HFFc6 (cell line): ENCODE results near the gene MYRIP. TPM values are rescaled to one million over a fixed set of nuclear protein-coding genes. Genes with fewer than 3 reads are reported as not detected.
"Not testable (repeated sequence)": the region's sequence is repeated elsewhere in the genome, so short reads cannot be mapped to it uniquely, and the experiment has no call there.

ENCODE experiments used
- DNase-seq: peaks from one replicate; pipeline ENCODE4 v3.0.0-alpha.2; 2018
- H3K27ac Mint-ChIP-seq: 2 replicates; pipeline ENCODE4 v1.8.0; 2020; ENCODE audit warnings: mild to moderate bottlenecking, mixed read lengths
- H3K27me3 Mint-ChIP-seq: 2 replicates; pipeline ENCODE4 v1.8.0; 2021; ENCODE audit warnings: mild to moderate bottlenecking, moderate library complexity, mixed read lengths; ENCODE audit not compliant: insufficient read depth
- H3K36me3 Mint-ChIP-seq: 2 replicates; pipeline ENCODE4 v1.8.0; 2021; ENCODE audit warnings: low read depth, mixed read lengths
- H3K4me1 Mint-ChIP-seq: 2 replicates; pipeline ENCODE4 v1.8.0; 2020; ENCODE audit warnings: low read depth, mixed read lengths
- H3K4me3 Mint-ChIP-seq: 2 replicates; pipeline ENCODE4 v1.8.0; 2020; ENCODE audit warnings: mild to moderate bottlenecking, moderate library complexity, mixed read lengths
- H3K9me3 Mint-ChIP-seq: 2 replicates; pipeline ENCODE4 v1.8.0; 2020; ENCODE audit warnings: mild to moderate bottlenecking, mixed read lengths
- CTCF ChIP-seq: fragments of 200-600 bp; sonication (generic); IDR thresholded peaks from 2 replicates; pipeline ENCODE4 v1.5.0; 2021; ENCODE audit warnings: antibody characterized with exemption, mild to moderate bottlenecking
- total RNA-seq, 6 experiments: library from RNA; stranded (reverse); fragmentation: NEBNext Ultra II Directional; extraction: Animal tissue kit (Norgen Biotek cat#: 25700); gene quantifications; 2 replicates in 1 of 6; 3 replicates in 5 of 6; pipeline ENCODE4 v1.2.3, GENCODE V29; 2021

MYRIP gene
- total RNA-seq, 6 experiments from 2014 or later: 0.07 to 0.28 (median 0.13) TPM; not detected in 1

GRCh38 chr3:39794880-39795279, 14.5 kb upstream of the MYRIP start:
- TF ChIP-seq CTCF: no peak
- peaks cover 1% of the 10 kb centered on the region for H3K27me3 Mint-ChIP-seq
- no peaks in the 10 kb centered on the region for H3K36me3 Mint-ChIP-seq

GRCh38 chr3:39801216-39801615, 8.2 kb upstream of the MYRIP start:
- peaks cover 1% of the 10 kb centered on the region for H3K27me3 Mint-ChIP-seq
- no peak overlapping the region for H3K27ac Mint-ChIP-seq
- DNase-seq: no peak
- TF ChIP-seq CTCF: no peak
- no peaks in the 10 kb centered on the region for H3K4me1 Mint-ChIP-seq
- peaks cover 5% of the 10 kb centered on the region; the same call in 1 of the 2 replicates for H3K9me3 Mint-ChIP-seq
- H3K36me3 Mint-ChIP-seq: no peaks in the 10 kb centered on the region
- no peak overlapping the region for H3K4me3 Mint-ChIP-seq

More at GRCh38 chr3:39794880-39795279, 14.5 kb upstream of the MYRIP start:
- no peak for DNase-seq
- Mint-ChIP-seq H3K27ac (no peak overlapping the region), H3K4me3 (no peak overlapping the region), H3K9me3 (no peaks in the 10 kb centered on the region), H3K4me1 (no peaks in the 10 kb centered on the region)

- H3K27me3 Mint-ChIP-seq, H3K36me3 Mint-ChIP-seq, H3K9me3 Mint-ChIP-seq, H3K4me1 Mint-ChIP-seq, DNase-seq, H3K4me3 Mint-ChIP-seq, H3K27ac Mint-ChIP-seq: not testable (repeated sequence)
Measured at GRCh38 chr3:39802486-39802885, 6.9 kb upstream of the MYRIP start.

GRCh38 chr3:39803956-39804355, 5.5 kb upstream of the MYRIP start:
- no peak for TF ChIP-seq CTCF
- H3K36me3 Mint-ChIP-seq: no peaks in the 10 kb centered on the region
- peaks cover 6% of the 10 kb centered on the region for H3K4me1 Mint-ChIP-seq
- peaks cover 11% of the 10 kb centered on the region for H3K27me3 Mint-ChIP-seq
- no peak overlapping the region for H3K4me3 Mint-ChIP-seq
- peaks cover 5% of the 10 kb centered on the region; the same call in 1 of the 2 replicates for H3K9me3 Mint-ChIP-seq
- no peak for DNase-seq
- H3K27ac Mint-ChIP-seq: no peak overlapping the region

- Mint-ChIP-seq H3K4me3 (no peak overlapping the region), H3K27ac (no peak overlapping the region), H3K36me3 (no peaks in the 10 kb centered on the region), H3K27me3 (peaks cover 11% of the 10 kb centered on the region), H3K4me1 (peaks cover 7% of the 10 kb centered on the region), H3K9me3 (peaks cover 5% of the 10 kb centered on the region; the same call in 1 of the 2 replicates)
- no peak for TF ChIP-seq CTCF
- no peak for DNase-seq
Measured at GRCh38 chr3:39804951-39805350, 4.5 kb upstream of the MYRIP start.

- H3K27ac Mint-ChIP-seq: no peak overlapping the region
- H3K27me3 Mint-ChIP-seq: peaks cover 18% of the 10 kb centered on the region
Measured at GRCh38 chr3:39805650-39806049, 3.8 kb upstream of the MYRIP start.

More at GRCh38 chr3:39805650-39806049, 3.8 kb upstream of the MYRIP start:
- Mint-ChIP-seq H3K9me3 (peaks cover 5% of the 10 kb centered on the region; the same call in 1 of the 2 replicates), H3K36me3 (no peaks in the 10 kb centered on the region), H3K4me3 (no peak overlapping the region), H3K4me1 (peaks cover 7% of the 10 kb centered on the region)
- no peak for TF ChIP-seq CTCF
- no peak for DNase-seq
